SU-DHL-6 (cell line): ENCODE data around the gene WWOX.

Experiments
- CTCF ChIP-seq: fragments of 200-600 bp; sonication (generic); IDR thresholded peaks from one replicate; pipeline ENCODE4 v1.5.1; 2017; ENCODE audit warnings: antibody characterized with exemption, mild to moderate bottlenecking, low read length, moderate library complexity; ENCODE audit not compliant: insufficient read depth, poor library complexity, severe bottlenecking
- EZH2phosphoT487 ChIP-seq: fragments of 200-600 bp; sonication (generic), shearing (Covaris generic); conservative IDR thresholded peaks from 2 replicates; pipeline ENCODE4 v1.6.1; 2018; ENCODE audit warnings: mild to moderate bottlenecking, antibody characterized with exemption, low read length, moderate library complexity, mixed read lengths

GRCh38 chr16:79155904-79156303 lies 1056.5 kb downstream of the WWOX start:
- no peak for TF ChIP-seq CTCF
- TF ChIP-seq EZH2phosphoT487: no peak
